Sigmoid colon (tissue), 4 donors: ENCODE results near the gene COX6A1.

Experiments
- EP300 ChIP-seq, 4 donors: sonication (generic); formaldehyde crosslinking; IDR thresholded peaks; one replicate each; pipeline ENCODE4 v1.6.1; 2017; ENCODE audit warnings: antibody characterized with exemption in 4 of 4
- POLR2A ChIP-seq, 2 donors: fragments of 450-650 bp; IDR thresholded peaks; one replicate each; pipeline ENCODE4 v1.6.1; 2016; ENCODE audit warnings: antibody characterized with exemption in 2 of 2, mild to moderate bottlenecking in 2 of 2, moderate library complexity in 2 of 2
- POLR2AphosphoS5 ChIP-seq, 4 donors: sonication (generic); formaldehyde crosslinking; IDR thresholded peaks; one replicate each; pipeline ENCODE4 v1.6.1; 2017; ENCODE audit warnings: antibody characterized with exemption in 4 of 4
- TF ChIP-seq, protein P1 (sequence below), 4 experiments: fragments of 450-650 bp in 3 of 4; fragments of 200-600 bp in 1 of 4; IDR thresholded peaks; one replicate each; pipeline ENCODE4 v1.5.1; 2016 to 2019; ENCODE audit warnings: antibody characterized with exemption in 4 of 4, mild to moderate bottlenecking in 3 of 4, moderate library complexity in 2 of 4

GRCh38 chr12:120417917-120418580 lies 19.9 kb upstream of the COX6A1 start:
- TF ChIP-seq, protein P1, sequence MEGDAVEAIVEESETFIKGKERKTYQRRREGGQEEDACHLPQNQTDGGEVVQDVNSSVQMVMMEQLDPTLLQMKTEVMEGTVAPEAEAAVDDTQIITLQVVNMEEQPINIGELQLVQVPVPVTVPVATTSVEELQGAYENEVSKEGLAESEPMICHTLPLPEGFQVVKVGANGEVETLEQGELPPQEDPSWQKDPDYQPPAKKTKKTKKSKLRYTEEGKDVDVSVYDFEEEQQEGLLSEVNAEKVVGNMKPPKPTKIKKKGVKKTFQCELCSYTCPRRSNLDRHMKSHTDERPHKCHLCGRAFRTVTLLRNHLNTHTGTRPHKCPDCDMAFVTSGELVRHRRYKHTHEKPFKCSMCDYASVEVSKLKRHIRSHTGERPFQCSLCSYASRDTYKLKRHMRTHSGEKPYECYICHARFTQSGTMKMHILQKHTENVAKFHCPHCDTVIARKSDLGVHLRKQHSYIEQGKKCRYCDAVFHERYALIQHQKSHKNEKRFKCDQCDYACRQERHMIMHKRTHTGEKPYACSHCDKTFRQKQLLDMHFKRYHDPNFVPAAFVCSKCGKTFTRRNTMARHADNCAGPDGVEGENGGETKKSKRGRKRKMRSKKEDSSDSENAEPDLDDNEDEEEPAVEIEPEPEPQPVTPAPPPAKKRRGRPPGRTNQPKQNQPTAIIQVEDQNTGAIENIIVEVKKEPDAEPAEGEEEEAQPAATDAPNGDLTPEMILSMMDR (IDR thresholded peaks at IDR 0.05), result no peak
- TF ChIP-seq POLR2A (IDR thresholded peaks at IDR 0.05) (no peak), EP300 (IDR thresholded peaks at IDR 0.05) (no peak), POLR2AphosphoS5 (IDR thresholded peaks at IDR 0.05) (no peak)
